ENCODE data around the gene SLC6A20.
"Not testable (repeated sequence)": the region's sequence is repeated elsewhere in the genome, so short reads cannot be mapped to it uniquely, and the experiment has no call there.

The SLC6A20 gene

GRCh38 chr3:45754461-45754860 is 41.9 kb downstream of the SLC6A20 start:
- DNase-seq: no peak

DNA sequence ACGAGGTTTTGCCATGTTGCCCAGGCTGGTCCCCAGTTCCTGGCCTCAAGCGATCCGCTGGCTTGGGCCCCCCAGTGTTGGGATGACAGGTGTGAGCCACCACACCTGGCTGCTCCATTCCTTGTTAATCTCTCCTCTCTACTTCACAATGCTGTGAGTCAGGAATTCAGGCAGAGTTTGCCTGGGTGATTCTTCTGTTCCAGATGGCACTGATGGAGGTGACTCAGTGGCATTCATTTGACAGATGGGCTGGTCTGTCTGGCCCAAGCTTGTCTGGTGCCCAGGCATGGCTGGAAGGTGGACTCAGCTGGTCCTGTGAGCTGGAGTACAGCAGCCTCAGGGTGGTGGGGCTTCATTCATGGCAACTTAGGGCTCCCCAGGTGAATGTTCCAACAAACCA is 43.2 kb downstream of the SLC6A20 start:
- DNase-seq: no peak

DNA sequence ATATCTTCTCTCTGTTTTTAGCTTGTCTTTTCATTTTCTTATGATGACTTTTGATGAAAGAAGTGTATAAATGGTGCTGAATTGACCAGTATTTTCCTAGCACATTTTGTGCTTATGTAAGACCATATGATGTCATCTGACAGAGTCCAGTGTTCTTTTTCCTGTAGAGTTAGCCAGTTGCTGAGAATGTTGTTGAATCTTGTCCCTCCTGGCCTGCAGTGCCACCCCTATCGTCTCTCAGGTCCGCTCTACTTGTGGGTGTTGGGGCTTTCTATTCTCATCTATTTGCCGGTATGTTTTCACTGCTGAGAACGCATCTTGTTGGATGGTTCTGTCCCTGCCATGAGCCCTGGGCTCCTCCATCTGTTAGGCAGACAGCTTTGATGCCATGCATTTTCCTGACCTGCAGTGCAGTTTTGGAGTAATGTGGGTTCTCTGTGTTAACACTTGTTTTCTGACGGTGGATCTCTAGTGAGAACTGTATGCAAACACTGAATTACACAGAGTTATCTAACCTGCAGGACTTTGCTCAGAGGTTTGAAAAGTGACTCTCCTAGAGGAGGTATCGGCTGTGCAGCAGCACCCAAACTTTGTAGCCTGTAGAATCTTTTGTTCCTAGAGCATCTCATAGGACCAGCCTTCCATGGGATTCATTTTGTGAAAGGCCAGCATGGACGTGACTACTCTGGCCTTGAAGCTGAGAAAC is 44.6 kb downstream of the SLC6A20 start:
- DNase-seq: no peak

GRCh38 chr3:45749880-45750279 is 46.5 kb downstream of the SLC6A20 start:
- DNase-seq: no peak

DNA sequence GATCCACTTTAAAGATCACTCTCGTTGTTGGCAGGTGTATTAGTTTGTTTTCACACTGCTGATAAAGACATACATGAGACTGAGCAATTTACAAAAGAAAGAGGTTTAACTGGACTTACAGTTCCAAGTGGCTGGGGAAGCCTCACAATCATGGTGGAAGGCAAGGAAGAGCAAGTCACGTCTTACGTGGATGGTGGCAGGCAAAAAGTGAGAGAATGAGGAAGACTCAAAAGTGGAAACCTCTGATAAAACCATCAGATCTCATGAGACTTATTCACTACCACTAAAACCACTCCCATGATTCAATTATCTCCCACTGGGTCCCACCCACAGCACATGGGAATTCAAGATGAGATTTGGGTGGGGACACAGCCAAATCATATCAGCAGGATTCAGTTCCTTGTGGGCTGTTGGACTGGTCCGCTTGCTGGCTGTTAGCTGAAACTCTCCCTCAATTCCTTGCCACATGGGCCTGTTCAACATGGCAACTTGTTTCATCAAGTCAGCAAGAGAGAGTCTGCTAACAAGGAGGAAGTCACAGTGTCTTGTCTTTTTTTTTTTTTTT is 47.2 kb downstream of the SLC6A20 start:
- DNase-seq: not testable (repeated sequence)

GRCh38 chr3:45748068-45748467 is 48.3 kb downstream of the SLC6A20 start:
- no peak for DNase-seq

DNA sequence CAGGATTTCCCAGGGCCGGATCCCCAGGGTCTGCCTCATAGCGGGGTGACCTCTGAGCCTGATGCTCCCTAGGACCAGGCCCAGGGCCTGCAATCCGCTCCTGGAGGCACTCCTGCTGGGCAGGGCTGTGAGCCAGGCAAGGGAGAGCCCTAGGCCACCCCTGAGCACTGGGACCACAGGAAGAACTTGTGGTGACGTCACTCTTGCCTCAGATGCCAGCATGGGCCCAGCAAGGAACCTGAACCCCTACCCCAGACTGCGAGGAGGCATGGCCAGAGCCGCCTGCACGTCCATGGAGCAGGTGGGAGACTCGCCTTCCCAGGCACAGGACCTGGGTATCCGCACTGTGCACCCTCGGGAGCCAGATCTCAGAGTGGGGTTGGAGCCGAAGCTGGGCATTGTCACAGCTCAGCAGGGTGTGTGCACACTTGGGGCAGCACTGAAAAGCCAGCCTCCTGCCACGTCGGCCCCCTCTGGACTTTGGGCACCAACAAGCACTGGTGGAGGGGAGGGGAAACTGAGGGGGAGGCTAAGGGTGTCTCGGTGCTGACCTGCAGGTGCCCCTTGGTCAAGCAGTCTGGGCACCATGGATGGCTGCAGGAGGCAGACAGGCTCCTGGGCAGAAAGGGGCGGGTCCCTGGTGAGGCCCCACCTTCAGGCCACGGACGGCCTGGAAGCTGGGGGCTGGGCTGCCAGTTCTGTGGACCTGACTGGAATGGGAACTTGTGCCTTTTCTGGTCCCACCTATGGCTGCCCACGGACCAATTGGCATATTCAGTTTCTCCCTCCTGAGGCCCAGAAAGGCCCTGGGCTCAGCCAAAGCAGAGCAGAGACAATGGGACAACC is 49.3 kb downstream of the SLC6A20 start:
- DNase-seq: no peak

- DNase-seq: no peak
Measured at GRCh38 chr3:45746165-45746776, 50.1 kb downstream of the SLC6A20 start.

GRCh38 chr3:45742461-45743089 is 53.8 kb downstream of the SLC6A20 start:
- no peak for DNase-seq

GRCh38 chr3:45741742-45742460 is 54.4 kb downstream of the SLC6A20 start:
- no peak for DNase-seq

DNA sequence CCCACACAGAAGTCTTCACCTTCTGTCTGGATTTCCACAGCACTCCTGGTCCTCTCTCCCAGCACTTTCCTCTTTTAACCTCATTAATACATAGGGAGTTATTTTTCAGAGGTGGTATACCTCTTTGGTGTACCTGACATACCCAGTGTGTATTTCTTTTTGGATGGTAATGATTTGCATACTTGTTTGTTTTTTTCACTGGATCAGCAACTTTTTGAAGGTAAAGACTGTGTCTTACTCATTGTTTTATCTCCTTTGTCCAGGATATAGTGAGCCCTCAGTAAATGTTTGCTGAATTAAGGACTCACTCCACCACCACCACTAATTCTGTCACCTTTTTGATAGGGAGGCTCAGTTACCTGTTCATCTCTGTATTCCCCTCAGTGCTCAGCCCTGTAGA is 55.1 kb downstream of the SLC6A20 start:
- DNase-seq: no peak

- DNase-seq: no peak
Measured at GRCh38 chr3:45739991-45740390, 56.3 kb downstream of the SLC6A20 start.

DNA sequence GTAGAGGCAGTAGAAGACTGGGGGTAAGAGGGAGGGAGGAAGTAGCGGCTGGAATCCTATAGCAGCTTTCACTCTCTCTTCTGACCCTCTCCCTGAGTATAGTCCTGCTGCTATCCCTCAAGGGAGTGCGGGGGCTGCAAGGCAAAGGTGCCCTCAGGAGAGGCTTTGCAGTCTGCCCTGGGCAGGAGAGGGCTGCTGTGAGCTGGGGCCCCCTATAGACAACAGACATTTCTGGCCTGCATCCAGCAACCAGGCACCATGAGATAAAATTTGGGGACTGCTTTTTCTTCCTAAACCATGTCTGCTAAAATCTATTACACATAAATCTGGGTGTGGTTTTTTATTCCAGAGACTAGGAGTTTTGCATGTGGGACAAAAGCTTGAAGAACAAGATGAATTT is 59.1 kb downstream of the SLC6A20 start:
- DNase-seq: no peak

- DNase-seq: no peak
Measured at GRCh38 chr3:45736707-45737106, 59.6 kb downstream of the SLC6A20 start.

DNA sequence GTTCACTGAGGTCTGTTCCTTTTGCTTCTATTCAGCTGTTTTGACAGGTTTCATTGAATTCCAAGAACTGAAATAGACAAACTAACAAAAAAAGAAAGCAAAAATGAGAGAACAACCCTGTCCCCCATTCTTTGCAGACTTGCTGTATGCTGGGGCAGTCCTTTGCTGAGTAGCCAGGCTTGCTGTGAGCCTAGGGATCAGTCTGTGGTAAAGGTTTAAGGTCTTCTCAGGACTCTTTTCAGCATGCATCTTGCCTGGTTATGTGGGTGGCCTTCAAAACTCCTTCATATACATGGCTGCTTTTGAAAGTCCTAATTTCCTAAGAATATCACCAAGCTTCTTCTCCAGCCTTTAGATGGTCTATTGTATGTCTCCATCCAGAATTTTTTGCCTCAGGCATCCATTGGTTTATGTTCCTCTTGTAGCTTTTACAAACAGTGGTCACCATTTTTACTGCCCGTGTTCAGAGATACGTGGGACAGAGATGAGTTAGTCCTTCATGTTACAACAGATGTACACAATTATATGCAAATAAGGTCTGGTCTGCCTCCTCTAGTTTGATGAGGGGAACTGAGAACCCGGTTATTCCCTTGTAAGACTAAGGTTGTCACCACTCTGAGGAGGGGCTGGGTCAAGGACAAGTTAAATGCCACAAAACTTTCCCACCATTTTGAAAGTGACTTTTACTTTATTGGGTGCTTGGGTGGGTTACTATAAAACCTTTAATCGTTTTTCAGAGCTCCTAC is 65.8 kb downstream of the SLC6A20 start:
- no peak for DNase-seq

DNA sequence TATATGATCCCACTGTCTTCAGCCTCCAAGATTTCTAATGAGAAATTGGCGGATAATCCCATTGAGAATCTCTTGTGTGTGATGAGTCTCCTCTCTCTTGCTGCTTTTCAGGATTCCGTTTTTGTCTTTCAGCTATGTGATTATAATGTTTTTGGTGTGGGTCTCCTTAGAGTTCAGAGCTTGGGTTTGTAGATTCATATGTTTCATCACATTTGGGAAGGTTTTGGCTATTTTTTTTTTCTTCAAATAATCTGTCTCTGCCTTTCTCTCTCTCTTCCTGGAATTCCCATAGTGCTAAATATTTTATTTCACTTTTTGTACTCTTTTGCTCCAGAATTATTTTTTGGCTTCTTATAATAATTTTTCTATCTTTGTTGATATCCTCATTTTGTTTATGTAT is 66.7 kb downstream of the SLC6A20 start:
- no peak for DNase-seq

GRCh38 chr3:45724911-45725310 is 71.4 kb downstream of the SLC6A20 start:
- no peak for DNase-seq

DNA sequence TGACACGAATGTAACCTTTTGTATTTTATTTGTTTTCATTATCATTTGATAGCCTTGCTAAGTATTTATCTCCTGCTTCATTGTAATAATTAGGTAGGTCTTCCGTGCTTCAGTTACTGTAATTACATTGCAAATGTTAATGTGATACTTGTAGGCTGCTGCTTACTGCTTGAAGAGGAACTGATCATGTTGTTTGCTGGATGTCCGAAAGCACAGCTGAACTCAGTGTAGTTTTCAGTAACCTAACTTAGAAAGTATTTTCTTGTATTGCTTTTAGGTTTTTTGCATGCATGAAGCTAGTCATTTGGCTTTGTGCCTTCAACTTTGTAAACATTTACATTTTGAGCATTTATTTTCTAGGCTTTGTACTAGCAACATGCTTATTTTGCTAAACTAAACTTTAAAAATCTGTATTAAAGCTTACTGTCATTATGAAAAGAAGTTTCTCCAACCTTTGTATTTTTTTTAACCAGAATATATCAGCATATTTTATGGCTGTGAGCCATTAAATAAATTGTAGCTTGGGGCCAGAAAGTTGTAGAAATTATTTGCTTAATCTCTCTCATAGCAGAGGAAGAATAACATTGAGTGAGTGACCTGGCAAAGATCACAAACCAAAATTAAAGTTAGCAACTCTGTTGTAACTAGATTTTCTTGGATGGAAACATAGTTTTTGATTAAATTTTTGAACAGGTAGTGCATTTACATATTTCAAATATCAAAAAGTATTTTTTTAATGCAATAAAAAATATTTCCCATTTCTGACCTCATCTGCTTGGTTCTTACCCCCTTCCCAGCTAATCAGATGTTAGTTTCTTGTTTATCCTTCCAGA is 76.5 kb downstream of the SLC6A20 start:
- DNase-seq: no peak

- no peak for DNase-seq
Measured at GRCh38 chr3:45716790-45717336, 79.5 kb downstream of the SLC6A20 start.

DNA sequence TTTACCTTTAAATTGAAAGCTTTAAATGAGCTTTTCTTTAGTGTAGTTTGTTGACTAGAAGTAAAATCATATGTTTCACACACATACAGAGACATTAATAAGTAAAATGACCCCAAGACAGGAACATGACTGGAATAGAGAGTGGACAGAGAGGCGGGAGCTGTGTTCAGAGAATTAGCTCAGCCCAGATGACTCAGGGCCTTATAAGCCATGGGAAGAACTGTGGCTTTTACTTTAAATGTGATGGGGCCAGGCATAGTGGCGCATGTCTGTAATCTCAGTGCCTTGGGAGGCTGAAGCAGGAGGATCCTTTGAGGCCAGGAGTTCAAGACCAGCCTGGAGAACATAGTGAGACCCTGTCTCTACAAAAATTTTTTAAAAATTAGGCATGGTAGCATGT is 80.4 kb downstream of the SLC6A20 start:
- DNase-seq: no peak
